Measurements from ENCODE around the gene SNX7. TPM values are rescaled to one million over a fixed set of nuclear protein-coding genes. Genes with fewer than 3 reads are reported as not detected.

SNX7 gene
- total RNA-seq, 4 donors from 2014 or later, result 4.1 to 37.3 (median 23.4) TPM

- Histone ChIP-seq H3K4me1 (no peaks in the 10 kb centered on the region), H3K27me3 (no peaks in the 10 kb centered on the region), H3K27ac (no peak overlapping the region), H3K4me3 (no peak overlapping the region), H3K9me3 (no peaks in the 10 kb centered on the region), H3K36me3 (no peaks in the 10 kb centered on the region)
- in situ Hi-C loops (cut with MboI; ENCODE audit: low pct_ligation_motif_present in 1 of 4, low pct_unique_long_range_greater_than_20kb in 1 of 4, low sequenced_read_pairs in 3 of 4) (no loop called here), intact Hi-C loops (cut with DNase I; ENCODE audit: low total_unique reads) (no loop called here)
- 53 to 78% methylated on average over 3 to 6 of the region's 6 CpGs for WGBS, 2 donors (ENCODE audit: low coverage in 1 of 2)
- no peak for DNase-seq
- TF ChIP-seq EP300 (IDR thresholded peaks at IDR 0.05; ENCODE audit: low read depth) (no peak), CTCF (IDR thresholded peaks at IDR 0.05) (no peak), POLR2A (IDR thresholded peaks at IDR 0.05) (no peak), POLR2AphosphoS5 (IDR thresholded peaks at IDR 0.05) (no peak)
Observed at GRCh38 chr1:98791498-98791897, 130.0 kb downstream of the SNX7 start.

GRCh38 chr1:98792123-98792522 is 130.6 kb downstream of the SNX7 start:
- TF ChIP-seq POLR2AphosphoS5 (IDR thresholded peaks at IDR 0.05) (no peak), POLR2A (IDR thresholded peaks at IDR 0.05) (no peak)
- Histone ChIP-seq H3K27ac (no peak overlapping the region), H3K4me1 (no peaks in the 10 kb centered on the region), H3K9me3 (no peaks in the 10 kb centered on the region), H3K27me3 (no peaks in the 10 kb centered on the region), H3K36me3 (no peaks in the 10 kb centered on the region), H3K4me3 (no peak overlapping the region)
- intact Hi-C loops (cut with DNase I; ENCODE audit: low total_unique reads), result no loop called here
- in situ Hi-C loops (cut with MboI; ENCODE audit: low pct_ligation_motif_present in 1 of 4, low pct_unique_long_range_greater_than_20kb in 1 of 4, low sequenced_read_pairs in 3 of 4), result no loop called here
- DNase-seq, result no peak
- 23 to 30% methylated on average over 1 of the region's 1 CpG for WGBS, 2 donors (ENCODE audit: low coverage in 1 of 2)

GRCh38 chr1:98793136-98793535 is 131.6 kb downstream of the SNX7 start:
- intact Hi-C loops (cut with DNase I; ENCODE audit: low total_unique reads), result no loop called here
- TF ChIP-seq EP300 (IDR thresholded peaks at IDR 0.05; ENCODE audit: low read depth), result no peak
- no peak for TF ChIP-seq POLR2A (IDR thresholded peaks at IDR 0.05)
- no peak for TF ChIP-seq CTCF (IDR thresholded peaks at IDR 0.05)
- TF ChIP-seq POLR2AphosphoS5 (IDR thresholded peaks at IDR 0.05), result no peak
- Histone ChIP-seq H3K4me1 (no peaks in the 10 kb centered on the region), H3K4me3 (no peak overlapping the region), H3K27me3 (no peaks in the 10 kb centered on the region), H3K9me3 (no peaks in the 10 kb centered on the region), H3K27ac (no peak overlapping the region), H3K36me3 (no peaks in the 10 kb centered on the region)
- DNase-seq, result no peak
- in situ Hi-C loops (cut with MboI; ENCODE audit: low pct_ligation_motif_present in 1 of 4, low pct_unique_long_range_greater_than_20kb in 1 of 4, low sequenced_read_pairs in 3 of 4), result no loop called here
- 68% methylated on average over 3 of the region's 3 CpGs for WGBS, 2 donors (ENCODE audit: low coverage in 1 of 2)

- intact Hi-C loops (cut with DNase I; ENCODE audit: low total_unique reads) (no loop called here), in situ Hi-C loops (cut with MboI; ENCODE audit: low pct_ligation_motif_present in 1 of 4, low pct_unique_long_range_greater_than_20kb in 1 of 4, low sequenced_read_pairs in 3 of 4) (no loop called here)
- 14% methylated on average over 3 of the region's 3 CpGs; no CpG with 5 or more reads in 1 of the 2 donors for WGBS, 2 donors (ENCODE audit: low coverage in 1 of 2)
- peak; percentile 36 for DNase-seq
- H3K27me3 ChIP-seq, result no peaks in the 10 kb centered on the region
- H3K27ac ChIP-seq, result no peak overlapping the region
- no peaks in the 10 kb centered on the region for H3K9me3 ChIP-seq
- H3K36me3 ChIP-seq, result no peaks in the 10 kb centered on the region
- H3K4me3 ChIP-seq, result no peak overlapping the region
- no peak for TF ChIP-seq POLR2A (IDR thresholded peaks at IDR 0.05)
- no peak for TF ChIP-seq EP300 (IDR thresholded peaks at IDR 0.05; ENCODE audit: low read depth)
- peak; percentile 61 to 68 (median 64) for TF ChIP-seq CTCF (IDR thresholded peaks at IDR 0.05)
- H3K4me1 ChIP-seq, result no peaks in the 10 kb centered on the region
Observed at GRCh38 chr1:98794196-98794886, 132.8 kb downstream of the SNX7 start.

GRCh38 chr1:98796049-98796448 is 134.5 kb downstream of the SNX7 start:
- in situ Hi-C loops (cut with MboI; ENCODE audit: low pct_ligation_motif_present in 1 of 4, low pct_unique_long_range_greater_than_20kb in 1 of 4, low sequenced_read_pairs in 3 of 4), result no loop called here
- no peaks in the 10 kb centered on the region for H3K36me3 ChIP-seq
- TF ChIP-seq CTCF (IDR thresholded peaks at IDR 0.05) (no peak), POLR2A (IDR thresholded peaks at IDR 0.05) (no peak), EP300 (IDR thresholded peaks at IDR 0.05; ENCODE audit: low read depth) (no peak), POLR2AphosphoS5 (IDR thresholded peaks at IDR 0.05) (no peak)
- H3K27me3 ChIP-seq, result no peaks in the 10 kb centered on the region
- WGBS, 2 donors (ENCODE audit: low coverage in 1 of 2), result 80 to 89% methylated on average over 1 of the region's 1 CpG
- intact Hi-C loops (cut with DNase I; ENCODE audit: low total_unique reads), result no loop called here
- DNase-seq, result no peak
- H3K27ac ChIP-seq, result no peak overlapping the region
- H3K9me3 ChIP-seq, result no peaks in the 10 kb centered on the region
- H3K4me1 ChIP-seq, result no peaks in the 10 kb centered on the region
- no peak overlapping the region for H3K4me3 ChIP-seq
